DMS114 treated with DMSO at 0.1 percent for 48 hours (cell line): ENCODE data around the gene LINC00237.

Experiments used
- DNase-seq: peaks from one replicate; lab custom pipeline; 2025; ENCODE audit not compliant: unreplicated experiment; lab: John Stamatoyannopoulos, UW

Gene LINC00237

GRCh38 chr20:21106171-21107017 is at the start of gene LINC00237:
Gene LINC00237 (minus strand): TSS chr20:21106358.
- DNase-seq, result no peak

GRCh38 chr20:21155268-21155667 is 49.1 kb upstream of the LINC00237 start:
- DNase-seq, result no peak

GRCh38 chr20:21154692-21155091 is 48.5 kb upstream of the LINC00237 start:
- no peak for DNase-seq

GRCh38 chr20:21151791-21152190 is 45.6 kb upstream of the LINC00237 start:
- DNase-seq, result no peak

- DNase-seq, result no peak
These were observed 43.2 kb upstream of the LINC00237 start for GRCh38 chr20:21149344-21149743.

- no peak for DNase-seq
These were observed 41.4 kb upstream of the LINC00237 start for GRCh38 chr20:21147593-21147992.

- no peak for DNase-seq
These were observed 40.1 kb upstream of the LINC00237 start for GRCh38 chr20:21146215-21146614.

GRCh38 chr20:21145424-21145823 is 39.3 kb upstream of the LINC00237 start:
- DNase-seq, result no peak

GRCh38 chr20:21143194-21143890 is 37.2 kb upstream of the LINC00237 start:
- no peak for DNase-seq

GRCh38 chr20:21141825-21142224 is 35.7 kb upstream of the LINC00237 start:
- DNase-seq, result no peak

GRCh38 chr20:21139881-21140566 is 33.9 kb upstream of the LINC00237 start:
- no peak for DNase-seq

- DNase-seq, result no peak
These were observed 30.9 kb upstream of the LINC00237 start for GRCh38 chr20:21137078-21137477.

GRCh38 chr20:21136015-21136732 is 30.0 kb upstream of the LINC00237 start:
- DNase-seq, result no peak

- DNase-seq, result no peak
These were observed 28.8 kb upstream of the LINC00237 start for GRCh38 chr20:21134883-21135493.

GRCh38 chr20:21133917-21134622 is 27.9 kb upstream of the LINC00237 start:
- no peak for DNase-seq

- DNase-seq, result no peak
These were observed 27.2 kb upstream of the LINC00237 start for GRCh38 chr20:21133404-21133803.

- DNase-seq, result no peak
These were observed 23.7 kb upstream of the LINC00237 start for GRCh38 chr20:21129861-21130260.

- DNase-seq, result no peak
These were observed 21.2 kb upstream of the LINC00237 start for GRCh38 chr20:21127201-21127981.

GRCh38 chr20:21126581-21126870 is 20.4 kb upstream of the LINC00237 start:
- DNase-seq, result no peak
